NCI-H1417 treated with DMSO at 0.1 percent for 48 hours (cell line): ENCODE data around the gene KRTAP4-5.
"Not testable (repeated sequence)": the region's sequence is repeated elsewhere in the genome, so short reads cannot be mapped to it uniquely, and the experiment has no call there.

Experiments
- DNase-seq: peaks from one replicate; lab custom pipeline; 2025; lab: John Stamatoyannopoulos, UW

KRTAP4-5 gene

DNA sequence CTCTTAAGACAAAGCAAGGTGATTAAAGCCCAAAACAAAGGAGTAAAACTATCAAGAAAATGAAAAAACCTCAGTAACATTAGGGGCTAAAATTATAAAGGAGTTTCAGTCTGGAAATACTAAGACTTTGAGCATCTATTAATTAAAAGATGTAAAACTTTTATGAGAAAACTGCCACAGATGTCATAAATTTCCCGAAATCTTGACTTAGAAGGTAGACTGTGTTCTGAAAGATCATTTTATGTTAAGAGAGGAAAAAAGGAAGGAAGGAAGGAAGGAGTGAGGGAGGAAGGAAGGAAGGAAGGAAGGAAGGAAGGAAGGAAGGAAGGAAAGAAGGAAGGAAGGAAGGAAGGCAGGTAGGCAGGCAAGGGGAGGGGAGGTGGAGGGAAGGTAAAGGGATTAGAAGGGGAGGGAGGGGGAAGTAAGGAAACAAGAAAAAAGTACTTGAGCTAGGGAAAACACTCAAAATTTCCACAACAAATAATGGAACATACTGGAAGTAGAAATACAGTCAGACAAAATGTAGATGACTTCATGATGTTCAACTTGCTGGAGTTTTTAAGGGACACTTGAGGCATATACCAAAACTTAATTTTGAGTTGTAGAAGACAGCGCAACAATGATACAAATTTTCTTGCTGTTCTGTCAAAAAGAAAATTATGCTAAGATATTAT lies 2.0 kb downstream of the KRTAP4-5 start:
- no peak for DNase-seq

DNA sequence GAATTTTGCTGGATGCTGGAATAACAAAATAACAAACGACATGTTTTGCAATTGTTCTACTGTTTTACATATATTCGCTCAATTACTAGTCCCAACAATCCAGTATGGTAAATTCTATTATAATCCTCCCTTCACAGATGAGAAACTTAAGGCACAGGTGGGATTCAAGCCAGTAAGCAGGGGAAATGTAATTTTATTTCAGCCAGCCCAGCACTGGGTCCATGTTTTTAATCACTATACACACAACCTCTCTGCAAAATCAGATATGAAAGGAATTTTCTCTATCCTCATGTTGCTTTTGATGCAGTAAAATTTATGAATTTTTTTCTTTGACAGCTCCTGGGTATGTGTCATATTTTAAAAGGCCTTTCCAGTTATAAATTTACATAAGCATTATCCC lies 4.4 kb downstream of the KRTAP4-5 start:
- no peak for DNase-seq

GRCh38 chr17:41144846-41145245 lies 4.8 kb downstream of the KRTAP4-5 start:
- DNase-seq, result no peak

GRCh38 chr17:41141361-41141760 lies 8.3 kb downstream of the KRTAP4-5 start:
- no peak for DNase-seq

DNA sequence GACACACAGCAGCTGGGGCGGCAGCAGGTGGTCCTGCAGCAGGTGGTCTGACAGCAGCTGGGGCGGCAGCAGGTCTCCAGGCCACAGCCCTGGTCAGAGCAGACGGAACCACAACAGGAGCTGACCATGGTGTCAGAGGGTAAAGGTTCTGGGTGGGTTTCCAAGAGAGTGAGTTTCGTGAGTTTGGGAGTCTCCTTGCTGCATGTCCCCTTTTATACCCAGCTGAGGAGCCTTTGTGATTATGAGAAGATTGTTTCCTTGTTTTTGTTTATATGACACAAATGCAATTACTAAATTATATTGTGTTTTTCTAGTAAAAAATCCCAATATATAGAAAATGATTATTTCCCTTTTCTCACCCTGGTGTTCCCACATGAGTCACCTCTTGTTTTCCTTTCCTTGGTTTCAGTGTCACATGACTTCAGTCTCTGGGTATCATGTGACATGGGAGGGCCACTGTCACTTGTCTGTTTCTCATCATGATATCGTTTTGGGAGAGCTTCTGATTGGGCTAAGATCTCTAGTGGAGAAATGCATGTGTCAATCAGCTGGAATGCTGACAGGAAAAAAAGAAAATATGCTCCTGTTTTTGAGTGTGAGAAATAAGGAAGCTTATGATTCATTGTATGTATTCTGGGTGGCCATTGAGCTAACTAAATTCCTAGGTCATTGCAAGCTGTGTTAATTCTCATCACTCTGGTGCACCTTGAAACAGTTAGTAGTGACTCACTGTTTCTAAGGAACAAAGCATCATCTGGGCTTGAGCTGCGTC lies 9.1 kb downstream of the KRTAP4-5 start, which contains the start of gene KRTAP4-6:
TSS of gene KRTAP4-6 (minus strand) at position 185 of the 772 bp plus-strand sequence. CDS start at position 128, 57 bp downstream.
- DNase-seq, result no peak

DNA sequence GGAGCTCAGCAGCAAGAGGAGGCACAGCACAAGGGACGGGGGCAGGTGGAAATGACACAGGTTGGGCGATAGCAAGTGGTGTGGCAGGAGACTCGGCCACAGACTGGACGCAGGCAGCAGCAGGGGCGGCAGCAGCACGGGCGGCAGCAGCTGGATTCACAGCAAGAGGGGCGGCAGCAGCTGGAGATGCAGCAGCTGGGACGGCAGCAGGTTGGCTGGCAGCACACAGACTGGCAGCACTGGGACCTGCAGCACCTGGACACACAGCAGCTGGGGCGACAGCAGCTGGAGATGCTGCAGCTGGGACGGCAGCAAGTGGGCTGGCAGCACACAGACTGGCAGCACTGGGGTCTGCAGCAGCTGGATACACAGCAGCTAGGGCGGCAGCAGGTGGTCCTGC lies 9.8 kb downstream of the KRTAP4-5 start:
- not testable (repeated sequence) for DNase-seq

DNA sequence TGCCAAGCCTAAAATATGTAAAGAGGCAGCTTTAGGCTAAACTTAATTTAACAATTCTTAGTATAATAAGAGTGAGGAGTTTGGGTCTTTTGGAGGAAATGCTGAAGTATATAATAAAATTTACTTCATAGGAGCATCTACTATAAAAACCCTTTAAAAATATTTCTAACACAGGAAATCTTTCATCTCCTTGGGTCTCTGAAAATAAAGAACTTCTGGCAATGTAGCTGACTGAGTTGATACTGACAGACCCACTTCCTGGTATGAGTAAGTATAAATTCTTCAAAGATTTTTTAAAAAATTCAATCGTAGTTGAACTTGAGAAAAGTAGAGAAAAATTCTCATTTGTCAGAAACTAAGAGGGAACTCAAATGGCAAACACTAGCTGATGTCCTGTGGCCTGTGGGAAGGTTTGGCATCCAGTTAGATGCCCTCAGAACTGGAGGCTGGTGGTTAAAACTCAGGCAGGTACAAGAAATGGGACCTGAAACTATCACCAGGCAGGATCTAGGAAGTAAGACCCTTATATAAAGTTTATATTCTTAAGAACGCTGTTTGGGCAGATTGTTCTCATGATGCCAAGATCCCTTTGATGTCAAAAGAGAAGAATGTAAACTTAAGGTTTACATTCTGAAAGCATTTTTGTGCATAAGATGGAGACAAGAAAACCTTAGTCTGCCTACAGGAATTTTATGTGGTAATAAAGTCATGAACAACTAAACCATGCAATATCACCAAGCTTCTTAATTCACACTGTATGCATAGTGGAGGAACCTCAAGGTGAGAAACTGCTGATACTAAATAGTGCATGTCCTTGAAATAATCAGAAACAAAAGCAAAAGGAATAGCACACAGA lies 15.5 kb downstream of the KRTAP4-5 start:
- no peak for DNase-seq

- DNase-seq, result no peak
These were observed 17.6 kb downstream of the KRTAP4-5 start for GRCh38 chr17:41131979-41132378.

DNA sequence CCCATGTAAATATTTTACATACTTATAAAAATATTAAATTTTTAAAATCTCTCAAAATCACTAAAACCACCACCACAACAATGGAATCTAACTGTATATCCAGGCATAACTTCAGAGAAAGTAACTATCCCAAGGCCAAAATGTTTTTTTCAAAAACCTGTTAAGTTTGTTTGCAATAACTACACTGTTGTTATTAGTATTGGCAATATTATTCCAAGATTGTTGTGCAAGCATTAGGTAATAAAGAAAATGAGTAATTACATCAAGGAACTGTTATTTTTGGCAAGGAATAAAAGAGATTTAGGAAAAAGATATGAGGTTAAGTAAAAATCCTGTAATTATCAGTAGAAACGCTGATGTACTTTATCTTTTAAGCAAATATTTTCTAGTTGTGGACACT lies 22.3 kb downstream of the KRTAP4-5 start:
- no peak for DNase-seq

DNA sequence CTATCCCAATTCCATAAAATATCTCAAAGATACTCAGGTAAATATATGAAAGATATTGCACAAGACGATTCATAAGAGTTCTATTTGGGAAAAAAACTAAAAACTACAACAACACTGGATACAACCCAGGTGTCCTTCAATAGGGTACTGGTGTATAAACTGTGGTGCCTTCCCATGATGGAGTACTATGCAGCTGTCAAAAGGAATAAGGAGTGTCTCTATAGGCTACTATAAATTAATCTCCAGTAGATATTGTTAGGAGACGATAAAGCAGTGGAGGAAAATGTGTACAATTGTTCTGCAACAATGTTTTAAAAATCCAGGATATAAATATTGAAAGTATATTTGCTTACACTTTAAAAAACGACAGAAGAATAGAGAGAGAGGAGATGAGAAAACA lies 23.2 kb downstream of the KRTAP4-5 start:
- DNase-seq, result no peak

DNA sequence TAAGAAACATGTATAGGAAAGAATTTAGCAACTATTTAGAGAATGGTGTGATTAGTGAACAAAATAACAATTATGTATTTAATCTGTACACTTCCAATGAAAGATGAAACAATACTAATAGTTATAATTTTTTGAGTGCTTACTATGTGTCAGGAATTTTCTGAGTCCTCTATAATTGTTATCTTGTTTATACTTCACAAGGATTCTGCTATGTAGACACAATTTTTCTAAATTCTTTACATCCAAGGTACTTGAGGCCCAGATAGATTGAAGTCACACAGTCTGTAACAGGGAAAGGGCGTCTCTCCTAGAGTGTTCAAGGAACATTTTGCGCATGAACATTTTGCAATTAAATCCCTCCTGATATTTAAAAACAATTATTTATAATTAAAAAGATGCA lies 24.6 kb downstream of the KRTAP4-5 start:
- DNase-seq, result no peak

DNA sequence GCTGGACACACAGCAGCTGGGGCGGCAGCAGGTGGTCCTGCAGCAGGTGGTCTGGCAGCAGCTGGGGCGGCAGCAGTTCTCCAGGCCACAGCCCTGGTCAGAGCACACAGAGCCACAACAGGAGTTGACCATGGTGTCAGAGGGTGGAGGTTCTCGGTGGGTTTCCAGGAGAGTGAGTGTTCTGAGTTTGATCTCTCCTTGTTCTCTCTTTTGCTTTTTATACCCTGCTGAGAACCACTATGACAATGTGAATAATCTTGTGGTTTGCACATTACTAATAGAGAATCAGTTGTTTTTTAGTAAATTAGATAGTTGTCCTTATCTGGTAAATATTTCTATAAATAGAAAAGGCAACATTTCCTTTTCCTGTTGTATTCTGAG lies 25.6 kb downstream of the KRTAP4-5 start, which contains the start of gene KRTAP4-12:
TSS of gene KRTAP4-12 (minus strand) at position 192 of the 381 bp plus-strand sequence. CDS start at position 132, 60 bp downstream.
- DNase-seq, result not testable (repeated sequence)

- DNase-seq, result not testable (repeated sequence)
These were observed 26.2 kb downstream of the KRTAP4-5 start for GRCh38 chr17:41123292-41123990.

- DNase-seq, result no peak
These were observed 27.9 kb downstream of the KRTAP4-5 start for GRCh38 chr17:41121742-41122141.

DNA sequence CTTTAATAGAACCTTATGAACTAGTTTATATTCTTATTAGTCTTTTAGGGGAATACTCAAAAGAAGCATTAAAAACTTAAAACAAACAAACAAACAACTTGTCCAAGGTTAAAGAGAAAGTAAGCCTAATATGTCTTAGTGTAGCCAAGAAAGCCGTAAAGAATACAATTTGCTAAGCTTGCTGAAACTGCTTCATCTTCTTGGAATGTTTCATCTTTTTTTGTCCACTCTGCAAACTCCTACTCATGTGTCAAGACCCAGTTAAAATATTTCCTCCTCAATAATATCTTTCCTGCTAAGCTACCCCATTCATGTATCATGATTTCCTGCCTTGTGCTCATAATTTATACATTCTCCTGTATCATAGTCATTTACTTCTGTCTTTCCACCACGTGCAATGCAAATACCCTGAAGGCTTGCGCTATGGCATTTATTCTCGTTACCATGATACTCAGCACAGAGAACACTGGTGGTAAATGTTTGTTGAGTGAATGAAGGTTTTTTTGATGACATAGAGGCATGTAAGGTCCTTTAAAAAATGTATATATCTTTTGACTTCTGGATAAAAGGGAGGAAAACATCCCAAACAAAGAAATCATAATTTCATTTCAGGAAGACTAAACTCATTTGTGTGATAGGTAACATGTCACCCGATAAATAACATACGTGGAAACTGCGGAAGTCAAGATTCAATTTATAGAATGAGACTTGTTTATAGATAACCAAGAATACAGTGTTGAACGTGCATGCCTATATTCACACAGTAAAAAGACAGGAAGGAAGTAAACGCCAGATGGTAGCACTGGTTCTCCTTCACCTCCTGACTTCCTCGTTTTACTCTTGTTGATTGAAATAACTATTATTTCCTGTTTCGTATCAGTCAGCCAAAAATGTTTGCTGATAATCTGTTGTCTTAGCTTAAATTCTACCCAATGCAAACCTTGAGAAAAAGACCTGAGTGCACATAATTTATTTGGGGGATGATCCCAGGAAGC lies 29.6 kb downstream of the KRTAP4-5 start:
- not testable (repeated sequence) for DNase-seq

DNA sequence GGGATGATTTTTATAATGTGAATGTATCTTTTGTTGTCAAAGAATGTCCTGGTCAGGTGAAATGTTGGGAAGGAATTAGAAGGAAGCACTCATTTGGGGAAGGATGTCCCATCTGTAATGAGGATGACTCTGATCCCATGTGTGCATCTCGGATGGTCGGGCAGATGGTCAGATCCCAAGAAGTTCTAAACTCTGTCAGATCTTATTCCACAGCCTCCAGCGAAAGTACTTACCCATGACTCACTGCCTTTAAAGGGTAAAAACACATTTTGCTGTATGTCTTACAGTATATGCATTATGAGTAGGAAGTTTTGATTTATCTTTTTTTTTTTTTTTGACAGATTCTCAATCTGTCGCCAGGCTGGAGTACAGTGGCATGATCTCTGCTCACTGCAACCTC lies 30.9 kb downstream of the KRTAP4-5 start:
- DNase-seq, result no peak

- not testable (repeated sequence) for DNase-seq
These were observed 31.7 kb downstream of the KRTAP4-5 start, which contains the start of gene KRTAP4-11 for GRCh38 chr17:41117846-41118386. Gene KRTAP4-11, minus strand, starts transcription at chr17:41118373. Its CDS starts 58 bp downstream, at chr17:41118315.

DNA sequence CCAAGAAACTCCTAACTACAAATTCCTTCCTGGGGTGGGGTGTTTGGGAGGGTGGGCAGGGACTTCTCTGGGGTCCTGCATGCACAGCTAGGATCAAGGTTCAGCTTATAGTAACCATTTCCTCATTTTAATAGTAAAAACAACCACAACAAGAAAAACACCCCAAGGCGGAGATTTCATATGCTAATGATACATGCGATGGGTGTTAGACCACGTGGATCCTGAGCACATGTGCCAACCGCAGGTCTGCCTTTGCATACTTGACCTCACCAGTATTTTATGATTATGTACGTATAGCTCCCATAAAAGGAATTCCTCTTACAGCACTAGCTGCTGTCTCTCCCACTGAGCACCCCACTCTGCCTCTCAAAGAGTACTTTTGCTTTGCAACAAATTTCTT lies 33.3 kb downstream of the KRTAP4-5 start:
- no peak for DNase-seq

GRCh38 chr17:41111151-41111885 lies 38.3 kb downstream of the KRTAP4-5 start:
- no peak for DNase-seq
